Loucy (cell line): ENCODE measurements around the gene RNF157.

ENCODE experiments used
- EZH2phosphoT487 ChIP-seq: fragments of 200-600 bp; IDR thresholded peaks from 2 replicates; pipeline ENCODE4 v1.6.1; 2018; ENCODE audit warnings: antibody characterized with exemption, mild to moderate bottlenecking, moderate library complexity, borderline replicate concordance
- TF ChIP-seq, protein P1 (sequence below): fragments of 200-600 bp; sonication (generic); conservative IDR thresholded peaks from 2 replicates; pipeline ENCODE4 v1.5.1; 2014; ENCODE audit warnings: mild to moderate bottlenecking, antibody characterized with exemption, low read length

DNA sequence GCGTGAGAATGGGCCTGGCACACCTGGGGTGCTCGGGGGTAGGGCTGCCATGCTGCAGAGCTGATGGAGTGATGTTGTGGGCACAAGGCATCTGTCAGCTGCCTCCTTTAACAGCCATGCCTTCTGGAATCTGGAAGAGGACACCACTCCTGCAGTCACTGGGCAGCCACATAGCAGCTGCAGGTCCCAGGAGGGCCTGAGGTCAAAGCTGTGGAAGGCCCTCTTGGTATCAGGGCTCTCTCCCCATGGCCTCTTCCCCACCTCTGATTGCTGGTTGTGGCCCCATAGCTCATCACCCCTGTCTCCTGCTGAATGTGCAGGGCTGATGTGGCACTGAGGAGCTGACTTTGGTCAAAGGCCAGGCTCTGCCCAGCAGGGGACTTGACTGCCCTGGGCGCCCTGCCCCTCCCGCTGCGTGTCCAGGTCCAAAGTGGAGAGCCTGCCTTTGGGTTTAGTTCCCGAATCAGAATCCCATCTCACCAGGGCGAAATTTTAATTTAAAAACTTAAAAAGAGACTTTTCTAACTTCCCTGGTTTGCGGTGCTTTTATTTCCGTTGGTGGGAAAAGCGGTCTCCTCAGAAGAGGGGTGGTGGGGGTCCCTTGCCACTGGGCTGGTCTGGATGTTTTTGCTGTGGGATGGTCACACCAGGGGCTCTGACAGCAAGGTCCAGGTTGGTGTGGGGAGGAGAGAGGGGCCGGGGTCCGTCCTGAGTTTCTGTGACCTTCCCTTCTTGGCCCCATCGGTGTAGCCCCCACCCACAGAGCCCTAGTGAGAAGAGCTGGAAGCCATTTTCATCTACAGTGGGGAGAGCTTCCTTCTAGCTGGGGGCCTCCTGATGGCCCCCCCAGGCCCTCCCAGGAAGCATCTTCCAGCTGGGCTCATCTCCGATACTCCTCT, 30.7 kb upstream of the RNF157 start:
- TF ChIP-seq, protein P1, sequence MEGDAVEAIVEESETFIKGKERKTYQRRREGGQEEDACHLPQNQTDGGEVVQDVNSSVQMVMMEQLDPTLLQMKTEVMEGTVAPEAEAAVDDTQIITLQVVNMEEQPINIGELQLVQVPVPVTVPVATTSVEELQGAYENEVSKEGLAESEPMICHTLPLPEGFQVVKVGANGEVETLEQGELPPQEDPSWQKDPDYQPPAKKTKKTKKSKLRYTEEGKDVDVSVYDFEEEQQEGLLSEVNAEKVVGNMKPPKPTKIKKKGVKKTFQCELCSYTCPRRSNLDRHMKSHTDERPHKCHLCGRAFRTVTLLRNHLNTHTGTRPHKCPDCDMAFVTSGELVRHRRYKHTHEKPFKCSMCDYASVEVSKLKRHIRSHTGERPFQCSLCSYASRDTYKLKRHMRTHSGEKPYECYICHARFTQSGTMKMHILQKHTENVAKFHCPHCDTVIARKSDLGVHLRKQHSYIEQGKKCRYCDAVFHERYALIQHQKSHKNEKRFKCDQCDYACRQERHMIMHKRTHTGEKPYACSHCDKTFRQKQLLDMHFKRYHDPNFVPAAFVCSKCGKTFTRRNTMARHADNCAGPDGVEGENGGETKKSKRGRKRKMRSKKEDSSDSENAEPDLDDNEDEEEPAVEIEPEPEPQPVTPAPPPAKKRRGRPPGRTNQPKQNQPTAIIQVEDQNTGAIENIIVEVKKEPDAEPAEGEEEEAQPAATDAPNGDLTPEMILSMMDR: no peak
- TF ChIP-seq EZH2phosphoT487: no peak
